HCT116 (cell line): Measurements from ENCODE around the gene FKBP10.

Experiments used
- ATF3 ChIP-seq: IDR thresholded peaks from 2 replicates; pipeline ENCODE4 v1.6.1; 2012
- EZH2 ChIP-seq: fragments of 200-600 bp; sonication (generic); IDR thresholded peaks from 2 replicates; pipeline ENCODE4 v1.6.1; 2017; ENCODE audit warnings: antibody characterized with exemption, mixed run types
- EZH2phosphoT487 ChIP-seq: fragments of 200-600 bp; IDR thresholded peaks from 2 replicates; pipeline ENCODE4 v1.6.1; 2018; ENCODE audit warnings: antibody characterized with exemption, borderline replicate concordance
- POLR2A ChIP-seq: IDR thresholded peaks from 2 replicates; pipeline ENCODE4 v1.7.0; 2011; ENCODE audit warnings: borderline replicate concordance; ENCODE audit not compliant: insufficient read depth, insufficient read length; ENCODE audit errors: extremely low read depth
- TCF7L2 ChIP-seq: IDR thresholded peaks from 2 replicates; pipeline ENCODE4 v1.7.0; 2011; ENCODE audit warnings: borderline replicate concordance, inconsistent platforms; ENCODE audit not compliant: insufficient read depth, insufficient read length; ENCODE audit errors: extremely low read depth
- YY1 ChIP-seq: IDR thresholded peaks from 2 replicates; pipeline ENCODE4 v1.6.1; 2011; ENCODE audit warnings: low read length, low read depth, moderate library complexity, mild to moderate bottlenecking; ENCODE audit not compliant: insufficient replicate concordance; ENCODE audit errors: extremely low read depth
- ZNF274 ChIP-seq: fragments of 200-500 bp; sonication (Bioruptor generic); IDR thresholded peaks from 2 replicates; pipeline ENCODE4 v1.6.1; 2014; ENCODE audit warnings: mild to moderate bottlenecking, low read depth, low read length, inconsistent platforms
- TF ChIP-seq, protein P1 (sequence below), 3 experiments: fragments of 200-600 bp in 1 of 3; sonication (generic) in 1 of 3; IDR thresholded peaks in 2 of 3; conservative IDR thresholded peaks in 1 of 3; 2 replicates each; pipeline ENCODE4 v1.5.1; 2012 to 2017; ENCODE audit warnings: low read depth in 2 of 3, low read length in 2 of 3, antibody characterized with exemption in 1 of 3, borderline replicate concordance in 1 of 3, control low read depth in 1 of 3, mild to moderate bottlenecking in 1 of 3, mixed read lengths in 1 of 3, mixed run types in 1 of 3, moderate library complexity in 1 of 3; ENCODE audit not compliant: insufficient read depth in 1 of 3

GRCh38 chr17:41864498-41864835, 51.7 kb downstream of the FKBP10 start:
- TF ChIP-seq, protein P1, sequence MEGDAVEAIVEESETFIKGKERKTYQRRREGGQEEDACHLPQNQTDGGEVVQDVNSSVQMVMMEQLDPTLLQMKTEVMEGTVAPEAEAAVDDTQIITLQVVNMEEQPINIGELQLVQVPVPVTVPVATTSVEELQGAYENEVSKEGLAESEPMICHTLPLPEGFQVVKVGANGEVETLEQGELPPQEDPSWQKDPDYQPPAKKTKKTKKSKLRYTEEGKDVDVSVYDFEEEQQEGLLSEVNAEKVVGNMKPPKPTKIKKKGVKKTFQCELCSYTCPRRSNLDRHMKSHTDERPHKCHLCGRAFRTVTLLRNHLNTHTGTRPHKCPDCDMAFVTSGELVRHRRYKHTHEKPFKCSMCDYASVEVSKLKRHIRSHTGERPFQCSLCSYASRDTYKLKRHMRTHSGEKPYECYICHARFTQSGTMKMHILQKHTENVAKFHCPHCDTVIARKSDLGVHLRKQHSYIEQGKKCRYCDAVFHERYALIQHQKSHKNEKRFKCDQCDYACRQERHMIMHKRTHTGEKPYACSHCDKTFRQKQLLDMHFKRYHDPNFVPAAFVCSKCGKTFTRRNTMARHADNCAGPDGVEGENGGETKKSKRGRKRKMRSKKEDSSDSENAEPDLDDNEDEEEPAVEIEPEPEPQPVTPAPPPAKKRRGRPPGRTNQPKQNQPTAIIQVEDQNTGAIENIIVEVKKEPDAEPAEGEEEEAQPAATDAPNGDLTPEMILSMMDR (IDR thresholded peaks at IDR 0.05 in 2 of 3, conservative IDR thresholded peaks at IDR 0.05 in 1 of 3; ENCODE audit: borderline replicate concordance in 1 of 3, insufficient read depth in 1 of 3, low read depth in 2 of 3, low read length in 2 of 3), result no peak
- TF ChIP-seq ZNF274 (no peak), ATF3 (no peak), TCF7L2 (no peak), EZH2phosphoT487 (no peak), POLR2A (no peak), YY1 (no peak), EZH2 (no peak)
